ENCODE results near the gene SLC23A2.

SLC23A2 gene

DNA sequence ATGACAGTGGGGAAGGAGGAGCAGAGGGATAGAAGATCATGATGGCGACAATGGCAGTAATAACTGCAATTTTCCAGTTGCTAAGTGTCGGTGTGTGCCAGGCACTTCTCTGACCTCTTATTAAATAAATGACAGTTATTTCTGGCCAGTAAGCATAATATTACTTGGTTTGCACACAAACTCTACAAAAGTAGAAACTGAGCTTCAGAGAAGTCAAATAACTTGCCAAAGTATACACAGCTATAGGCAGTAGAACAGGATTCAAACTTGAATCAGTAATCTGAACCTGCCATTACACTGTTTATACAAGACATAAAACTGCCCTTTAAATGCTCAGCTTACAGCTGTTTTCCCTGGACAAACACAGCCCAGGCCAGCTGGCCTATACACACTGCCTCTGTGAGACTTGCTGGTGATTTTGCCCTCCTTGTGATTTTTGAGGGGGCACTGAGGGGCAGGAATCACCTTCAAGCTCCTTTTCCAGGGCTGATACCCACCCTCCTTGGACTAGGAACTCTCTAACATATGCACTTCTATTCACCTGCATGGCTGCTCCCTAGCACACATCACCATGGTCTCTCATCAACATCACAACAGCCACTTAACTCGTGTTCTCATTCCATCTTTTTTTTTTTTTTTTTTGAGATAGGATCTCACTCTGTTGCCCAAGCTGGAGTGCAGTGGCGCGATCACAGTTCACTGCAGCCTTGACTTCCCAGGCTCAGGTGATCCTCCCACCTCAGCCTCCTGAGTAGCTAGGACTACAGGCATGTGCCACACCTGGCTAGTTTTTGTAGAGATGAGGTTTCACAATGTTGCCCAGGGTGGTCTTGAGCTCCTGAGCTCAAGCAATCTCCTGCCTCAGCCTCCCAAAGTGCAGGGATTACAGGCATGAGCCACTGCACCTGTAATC is 63.6 kb downstream of the SLC23A2 start (continued):
- TF ChIP-seq, protein P1, sequence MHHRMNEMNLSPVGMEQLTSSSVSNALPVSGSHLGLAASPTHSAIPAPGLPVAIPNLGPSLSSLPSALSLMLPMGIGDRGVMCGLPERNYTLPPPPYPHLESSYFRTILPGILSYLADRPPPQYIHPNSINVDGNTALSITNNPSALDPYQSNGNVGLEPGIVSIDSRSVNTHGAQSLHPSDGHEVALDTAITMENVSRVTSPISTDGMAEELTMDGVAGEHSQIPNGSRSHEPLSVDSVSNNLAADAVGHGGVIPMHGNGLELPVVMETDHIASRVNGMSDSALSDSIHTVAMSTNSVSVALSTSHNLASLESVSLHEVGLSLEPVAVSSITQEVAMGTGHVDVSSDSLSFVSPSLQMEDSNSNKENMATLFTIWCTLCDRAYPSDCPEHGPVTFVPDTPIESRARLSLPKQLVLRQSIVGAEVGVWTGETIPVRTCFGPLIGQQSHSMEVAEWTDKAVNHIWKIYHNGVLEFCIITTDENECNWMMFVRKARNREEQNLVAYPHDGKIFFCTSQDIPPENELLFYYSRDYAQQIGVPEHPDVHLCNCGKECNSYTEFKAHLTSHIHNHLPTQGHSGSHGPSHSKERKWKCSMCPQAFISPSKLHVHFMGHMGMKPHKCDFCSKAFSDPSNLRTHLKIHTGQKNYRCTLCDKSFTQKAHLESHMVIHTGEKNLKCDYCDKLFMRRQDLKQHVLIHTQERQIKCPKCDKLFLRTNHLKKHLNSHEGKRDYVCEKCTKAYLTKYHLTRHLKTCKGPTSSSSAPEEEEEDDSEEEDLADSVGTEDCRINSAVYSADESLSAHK (tag by site-specific recombination; IDR thresholded peaks at IDR 0.05), result 0 out of 2 replicates have a peak, but pooled peaks have one; percentile 13
- no peak for TF ChIP-seq ZNF777 (tag by site-specific recombination; IDR thresholded peaks at IDR 0.05; ENCODE audit: borderline replicate concordance)
- TF ChIP-seq, protein P2, sequence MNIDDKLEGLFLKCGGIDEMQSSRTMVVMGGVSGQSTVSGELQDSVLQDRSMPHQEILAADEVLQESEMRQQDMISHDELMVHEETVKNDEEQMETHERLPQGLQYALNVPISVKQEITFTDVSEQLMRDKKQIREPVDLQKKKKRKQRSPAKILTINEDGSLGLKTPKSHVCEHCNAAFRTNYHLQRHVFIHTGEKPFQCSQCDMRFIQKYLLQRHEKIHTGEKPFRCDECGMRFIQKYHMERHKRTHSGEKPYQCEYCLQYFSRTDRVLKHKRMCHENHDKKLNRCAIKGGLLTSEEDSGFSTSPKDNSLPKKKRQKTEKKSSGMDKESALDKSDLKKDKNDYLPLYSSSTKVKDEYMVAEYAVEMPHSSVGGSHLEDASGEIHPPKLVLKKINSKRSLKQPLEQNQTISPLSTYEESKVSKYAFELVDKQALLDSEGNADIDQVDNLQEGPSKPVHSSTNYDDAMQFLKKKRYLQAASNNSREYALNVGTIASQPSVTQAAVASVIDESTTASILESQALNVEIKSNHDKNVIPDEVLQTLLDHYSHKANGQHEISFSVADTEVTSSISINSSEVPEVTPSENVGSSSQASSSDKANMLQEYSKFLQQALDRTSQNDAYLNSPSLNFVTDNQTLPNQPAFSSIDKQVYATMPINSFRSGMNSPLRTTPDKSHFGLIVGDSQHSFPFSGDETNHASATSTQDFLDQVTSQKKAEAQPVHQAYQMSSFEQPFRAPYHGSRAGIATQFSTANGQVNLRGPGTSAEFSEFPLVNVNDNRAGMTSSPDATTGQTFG (tag by site-specific recombination; IDR thresholded peaks at IDR 0.05; ENCODE audit: borderline replicate concordance), result no peak
- no peak for TF ChIP-seq ZNF701 (tag by site-specific recombination; IDR thresholded peaks at IDR 0.05)

DNA sequence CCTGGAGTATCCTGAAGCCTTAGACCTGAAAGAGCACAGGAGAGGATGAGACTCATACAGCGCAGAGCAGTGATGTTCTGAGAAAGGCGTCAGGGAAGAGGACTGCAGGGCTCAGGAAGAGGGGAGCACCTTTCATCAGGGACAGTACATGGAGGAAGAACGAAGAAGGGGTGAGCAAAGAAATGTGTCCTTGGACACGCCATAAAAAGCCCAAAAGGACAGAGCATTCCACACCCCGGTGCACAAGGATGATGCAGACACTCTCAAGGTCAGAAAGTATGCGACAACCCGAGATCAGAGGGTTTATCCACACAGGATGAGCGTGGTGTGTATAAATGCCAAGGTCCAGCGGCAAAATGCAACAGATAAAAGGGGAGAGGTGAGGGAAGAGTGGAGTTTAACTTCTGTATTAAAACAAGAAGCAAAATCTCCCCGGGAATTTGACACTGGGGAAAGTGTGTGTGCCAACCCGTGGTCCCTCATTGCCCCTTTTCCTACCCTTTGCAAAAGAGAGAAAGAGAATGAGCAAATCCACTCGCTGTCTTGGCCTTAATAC is 64.4 kb downstream of the SLC23A2 start:
- TF ChIP-seq ZNF221 (tag by site-specific recombination; IDR thresholded peaks at IDR 0.05; ENCODE audit: borderline replicate concordance) (no peak), YY1 (tag by site-specific recombination; IDR thresholded peaks at IDR 0.05) (no peak), GLI2 (tag by site-specific recombination; IDR thresholded peaks at IDR 0.05; ENCODE audit: borderline replicate concordance, low read depth) (no peak), ZNF558 (tag by site-specific recombination; IDR thresholded peaks at IDR 0.05) (no peak), ZNF16 (tag by site-specific recombination; IDR thresholded peaks at IDR 0.05; ENCODE audit: low read depth) (no peak), ZNF132 (tag by site-specific recombination; IDR thresholded peaks at IDR 0.05; ENCODE audit: borderline replicate concordance) (no peak), ZNF391 (tag by site-specific recombination; IDR thresholded peaks at IDR 0.05; ENCODE audit: borderline replicate concordance, low read depth) (no peak), KLF10 (tag by site-specific recombination; IDR thresholded peaks at IDR 0.05) (no peak), ZNF654 (tag by site-specific recombination; IDR thresholded peaks at IDR 0.05; ENCODE audit: low read depth) (no peak), ZBTB21 (tag by site-specific recombination; IDR thresholded peaks at IDR 0.05) (no peak), ZNF140 (tag by site-specific recombination; IDR thresholded peaks at IDR 0.05) (no peak)
- TF ChIP-seq, protein P3, sequence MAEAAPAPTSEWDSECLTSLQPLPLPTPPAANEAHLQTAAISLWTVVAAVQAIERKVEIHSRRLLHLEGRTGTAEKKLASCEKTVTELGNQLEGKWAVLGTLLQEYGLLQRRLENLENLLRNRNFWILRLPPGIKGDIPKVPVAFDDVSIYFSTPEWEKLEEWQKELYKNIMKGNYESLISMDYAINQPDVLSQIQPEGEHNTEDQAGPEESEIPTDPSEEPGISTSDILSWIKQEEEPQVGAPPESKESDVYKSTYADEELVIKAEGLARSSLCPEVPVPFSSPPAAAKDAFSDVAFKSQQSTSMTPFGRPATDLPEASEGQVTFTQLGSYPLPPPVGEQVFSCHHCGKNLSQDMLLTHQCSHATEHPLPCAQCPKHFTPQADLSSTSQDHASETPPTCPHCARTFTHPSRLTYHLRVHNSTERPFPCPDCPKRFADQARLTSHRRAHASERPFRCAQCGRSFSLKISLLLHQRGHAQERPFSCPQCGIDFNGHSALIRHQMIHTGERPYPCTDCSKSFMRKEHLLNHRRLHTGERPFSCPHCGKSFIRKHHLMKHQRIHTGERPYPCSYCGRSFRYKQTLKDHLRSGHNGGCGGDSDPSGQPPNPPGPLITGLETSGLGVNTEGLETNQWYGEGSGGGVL (tag by site-specific recombination; IDR thresholded peaks at IDR 0.05), result no peak
- TF ChIP-seq, protein P4, sequence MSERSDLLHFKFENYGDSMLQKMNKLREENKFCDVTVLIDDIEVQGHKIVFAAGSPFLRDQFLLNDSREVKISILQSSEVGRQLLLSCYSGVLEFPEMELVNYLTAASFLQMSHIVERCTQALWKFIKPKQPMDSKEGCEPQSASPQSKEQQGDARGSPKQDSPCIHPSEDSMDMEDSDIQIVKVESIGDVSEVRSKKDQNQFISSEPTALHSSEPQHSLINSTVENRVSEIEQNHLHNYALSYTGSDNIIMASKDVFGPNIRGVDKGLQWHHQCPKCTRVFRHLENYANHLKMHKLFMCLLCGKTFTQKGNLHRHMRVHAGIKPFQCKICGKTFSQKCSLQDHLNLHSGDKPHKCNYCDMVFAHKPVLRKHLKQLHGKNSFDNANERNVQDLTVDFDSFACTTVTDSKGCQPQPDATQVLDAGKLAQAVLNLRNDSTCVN (tag by site-specific recombination; optimal IDR thresholded peaks at IDR 0.05), result no peak
- TF ChIP-seq, protein P5, sequence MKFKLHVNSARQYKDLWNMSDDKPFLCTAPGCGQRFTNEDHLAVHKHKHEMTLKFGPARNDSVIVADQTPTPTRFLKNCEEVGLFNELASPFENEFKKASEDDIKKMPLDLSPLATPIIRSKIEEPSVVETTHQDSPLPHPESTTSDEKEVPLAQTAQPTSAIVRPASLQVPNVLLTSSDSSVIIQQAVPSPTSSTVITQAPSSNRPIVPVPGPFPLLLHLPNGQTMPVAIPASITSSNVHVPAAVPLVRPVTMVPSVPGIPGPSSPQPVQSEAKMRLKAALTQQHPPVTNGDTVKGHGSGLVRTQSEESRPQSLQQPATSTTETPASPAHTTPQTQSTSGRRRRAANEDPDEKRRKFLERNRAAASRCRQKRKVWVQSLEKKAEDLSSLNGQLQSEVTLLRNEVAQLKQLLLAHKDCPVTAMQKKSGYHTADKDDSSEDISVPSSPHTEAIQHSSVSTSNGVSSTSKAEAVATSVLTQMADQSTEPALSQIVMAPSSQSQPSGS (tag by site-specific recombination; IDR thresholded peaks at IDR 0.05; ENCODE audit: low read depth), result no peak
- TF ChIP-seq, protein P6, sequence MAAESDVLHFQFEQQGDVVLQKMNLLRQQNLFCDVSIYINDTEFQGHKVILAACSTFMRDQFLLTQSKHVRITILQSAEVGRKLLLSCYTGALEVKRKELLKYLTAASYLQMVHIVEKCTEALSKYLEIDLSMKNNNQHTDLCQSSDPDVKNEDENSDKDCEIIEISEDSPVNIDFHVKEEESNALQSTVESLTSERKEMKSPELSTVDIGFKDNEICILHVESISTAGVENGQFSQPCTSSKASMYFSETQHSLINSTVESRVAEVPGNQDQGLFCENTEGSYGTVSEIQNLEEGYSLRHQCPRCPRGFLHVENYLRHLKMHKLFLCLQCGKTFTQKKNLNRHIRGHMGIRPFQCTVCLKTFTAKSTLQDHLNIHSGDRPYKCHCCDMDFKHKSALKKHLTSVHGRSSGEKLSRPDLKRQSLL (tag by site-specific recombination; IDR thresholded peaks at IDR 0.05), result no peak
- CTCF ChIA-PET, result interaction anchor here (0.7 kb wide), 1 partner anchor 20 kb away, joined by 3 read pairs; no protein-coding TSS in a partner anchor
- H3K27ac ChIP-seq (ENCODE audit: extremely low read depth, low read depth, low read length), result no peak overlapping the region
- H3K9me3 ChIP-seq (ENCODE audit: control insufficient read depth, insufficient read depth, low read depth, low read length), result no peaks in the 10 kb centered on the region
- H3K36me3 ChIP-seq (ENCODE audit: control insufficient read depth in 2 of 2, insufficient read depth in 1 of 2, low read length in 2 of 2), result peaks cover 0 to 8% of the 10 kb centered on the region in 2 experiments; a peak in 2 of 3 replicates
- POLR2A ChIA-PET, result no interaction called here
- H3K4me3 ChIP-seq (ENCODE audit: low read depth, low read length), result no peak overlapping the region
- H3K4me1 ChIP-seq (ENCODE audit: control insufficient read depth, insufficient read depth, low read length), result peaks cover 6% of the 10 kb centered on the region

Measured in HEK293 (cell line).